Osteocyte (in vitro differentiated cells): ENCODE results near the gene THAP3. TPM values are rescaled to one million over a fixed set of nuclear protein-coding genes. Genes with fewer than 3 reads are reported as not detected.

Experiments
- DNase-seq: peaks from one replicate; pipeline ENCODE4 v3.0.0; 2021; ENCODE audit warnings: mixed read lengths; ENCODE audit not compliant: unreplicated experiment; ENCODE audit errors: extremely low spot score
- H3K27ac Mint-ChIP-seq: one replicate; pipeline ENCODE4 v1.8.0; 2021; ENCODE audit warnings: mild to moderate bottlenecking, mixed read lengths; ENCODE audit not compliant: unreplicated experiment
- H3K27me3 Mint-ChIP-seq: one replicate; pipeline ENCODE4 v1.8.0; 2021; ENCODE audit warnings: mixed read lengths; ENCODE audit not compliant: unreplicated experiment
- H3K36me3 Mint-ChIP-seq: one replicate; pipeline ENCODE4 v1.8.0; 2021; ENCODE audit warnings: mixed read lengths; ENCODE audit not compliant: unreplicated experiment
- H3K4me1 Mint-ChIP-seq: one replicate; pipeline ENCODE4 v1.8.0; 2021; ENCODE audit warnings: mixed read lengths; ENCODE audit not compliant: unreplicated experiment
- H3K4me3 Mint-ChIP-seq: one replicate; pipeline ENCODE4 v1.8.0; 2021; ENCODE audit warnings: mild to moderate bottlenecking, moderate library complexity, mixed read lengths; ENCODE audit not compliant: unreplicated experiment
- H3K9me3 Mint-ChIP-seq: one replicate; pipeline ENCODE4 v1.8.0; 2021; ENCODE audit warnings: mixed read lengths; ENCODE audit not compliant: unreplicated experiment
- CTCF ChIP-seq: fragments of 200-600 bp; sonication (generic); IDR thresholded peaks from 2 replicates; pipeline ENCODE4 v1.5.0; 2021; ENCODE audit warnings: antibody characterized with exemption, mild to moderate bottlenecking, moderate library complexity
- total RNA-seq: library from RNA; stranded (reverse); gene quantifications from 2 replicates; pipeline ENCODE4 v1.2.1, GENCODE V29; 2021

The THAP3 gene
- total RNA-seq, 1 donor from 2014 or later = 18.7 TPM

- peaks cover 34% of the 10 kb centered on the region for H3K36me3 Mint-ChIP-seq
- H3K4me3 Mint-ChIP-seq = no peak overlapping the region
- no peak for TF ChIP-seq CTCF
- no peaks in the 10 kb centered on the region for H3K9me3 Mint-ChIP-seq
- H3K4me1 Mint-ChIP-seq = no peaks in the 10 kb centered on the region
- H3K27ac Mint-ChIP-seq = no peak overlapping the region
- DNase-seq = no peak
- no peaks in the 10 kb centered on the region for H3K27me3 Mint-ChIP-seq
These were observed 49.2 kb downstream of the THAP3 start for GRCh38 chr1:6673816-6674398.

- TF ChIP-seq CTCF = no peak
- no peak overlapping the region for H3K4me3 Mint-ChIP-seq
- H3K36me3 Mint-ChIP-seq = peaks cover 40% of the 10 kb centered on the region
- H3K9me3 Mint-ChIP-seq = no peaks in the 10 kb centered on the region
- no peaks in the 10 kb centered on the region for H3K4me1 Mint-ChIP-seq
- no peak overlapping the region for H3K27ac Mint-ChIP-seq
- H3K27me3 Mint-ChIP-seq = no peaks in the 10 kb centered on the region
- DNase-seq = no peak
These were observed 50.1 kb downstream of the THAP3 start for GRCh38 chr1:6674771-6675170.

- Mint-ChIP-seq H3K4me3 (no peak overlapping the region), H3K27me3 (no peaks in the 10 kb centered on the region), H3K36me3 (peaks cover 41% of the 10 kb centered on the region), H3K27ac (no peak overlapping the region), H3K4me1 (no peaks in the 10 kb centered on the region), H3K9me3 (no peaks in the 10 kb centered on the region)
- no peak for TF ChIP-seq CTCF
- DNase-seq = no peak
These were observed 51.3 kb downstream of the THAP3 start for GRCh38 chr1:6675941-6676340.

Other genes with a start within 250 kb of the THAP3 start
- gene ACOT7, start 231.1 kb upstream of the THAP3 start, total RNA-seq = 21.6 and 21.8 TPM in 2 replicates
- not detected in 2 replicates for gene HES2, start 204.9 kb upstream of the THAP3 start, total RNA-seq
- gene ESPN, start 200.1 kb upstream of the THAP3 start, total RNA-seq = 0.31 TPM in 1 of 2 replicates, not detected in the other
- gene TNFRSF25, start 158.7 kb upstream of the THAP3 start, total RNA-seq = 26.4 and 27.9 TPM in 2 replicates
- 33.0 and 34.9 TPM in 2 replicates for gene PLEKHG5, start 133.2 kb upstream of the THAP3 start, total RNA-seq
- 33.5 and 36.3 TPM in 2 replicates for gene NOL9, start 70.4 kb upstream of the THAP3 start, total RNA-seq
- not detected in 2 replicates for gene TAS1R1, start 69.6 kb upstream of the THAP3 start, total RNA-seq
- gene ZBTB48, start 44.9 kb upstream of the THAP3 start, total RNA-seq = 28.8 and 29.1 TPM in 2 replicates
- 27.3 and 27.5 TPM in 2 replicates for gene KLHL21, start 22.0 kb upstream of the THAP3 start, total RNA-seq
- gene PHF13, start 11.1 kb upstream of the THAP3 start, total RNA-seq = 24.0 and 28.9 TPM in 2 replicates
- gene DNAJC11, start 76.9 kb downstream of the THAP3 start, total RNA-seq = 52.9 and 58.7 TPM in 2 replicates
- gene CAMTA1, start 160.6 kb downstream of the THAP3 start, total RNA-seq = 68.1 and 81.6 TPM in 2 replicates